SJCRH30 (cell line): ENCODE data around the gene PPP2R5C. TPM values are rescaled to one million over a fixed set of nuclear protein-coding genes. Genes with fewer than 3 reads are reported as not detected.
"Not testable (repeated sequence)": the region's sequence is repeated elsewhere in the genome, so short reads cannot be mapped to it uniquely, and the experiment has no call there.

Experiments used
- DNase-seq, 2 experiments: peaks; one replicate each; pipeline ENCODE4 v3.0.0-alpha.2; 2015 to 2020
- H3K27ac ChIP-seq: fragments of 250-450 bp; sonication (Bioruptor Pico); 2 replicates; pipeline ENCODE4 v1.5.1; 2020; ENCODE audit warnings: mild to moderate bottlenecking, moderate library complexity
- H3K27me3 ChIP-seq: fragments of 250-450 bp; sonication (Bioruptor Pico); 2 replicates; pipeline ENCODE4 v1.5.1; 2020; ENCODE audit warnings: mild to moderate bottlenecking, moderate library complexity
- H3K36me3 ChIP-seq: fragments of 250-450 bp; sonication (Bioruptor Pico); 2 replicates; pipeline ENCODE4 v1.5.1; 2020; ENCODE audit warnings: mild to moderate bottlenecking, moderate library complexity
- H3K4me1 ChIP-seq: fragments of 250-450 bp; sonication (Bioruptor Pico); 2 replicates; pipeline ENCODE4 v1.5.1; 2020; ENCODE audit warnings: mild to moderate bottlenecking, moderate library complexity
- H3K4me3 ChIP-seq: fragments of 250-450 bp; sonication (Bioruptor Pico); 2 replicates; pipeline ENCODE4 v1.5.1; 2020; ENCODE audit warnings: mild to moderate bottlenecking, moderate library complexity
- H3K9me3 ChIP-seq: fragments of 250-450 bp; sonication (Bioruptor Pico); replicated peaks from 2 replicates; pipeline ENCODE4 v1.5.1; 2020; ENCODE audit warnings: mild to moderate bottlenecking, moderate library complexity
- total RNA-seq: library from RNA; depleted of rRNA; stranded (reverse); fragments of >200 nt; shearing (Covaris generic); gene quantifications from 2 replicates; pipeline ENCODE4 v1.2.3, GENCODE V29; 2014

PPP2R5C gene
- total RNA-seq, 1 experiment from 2014 or later: 161 TPM

DNA sequence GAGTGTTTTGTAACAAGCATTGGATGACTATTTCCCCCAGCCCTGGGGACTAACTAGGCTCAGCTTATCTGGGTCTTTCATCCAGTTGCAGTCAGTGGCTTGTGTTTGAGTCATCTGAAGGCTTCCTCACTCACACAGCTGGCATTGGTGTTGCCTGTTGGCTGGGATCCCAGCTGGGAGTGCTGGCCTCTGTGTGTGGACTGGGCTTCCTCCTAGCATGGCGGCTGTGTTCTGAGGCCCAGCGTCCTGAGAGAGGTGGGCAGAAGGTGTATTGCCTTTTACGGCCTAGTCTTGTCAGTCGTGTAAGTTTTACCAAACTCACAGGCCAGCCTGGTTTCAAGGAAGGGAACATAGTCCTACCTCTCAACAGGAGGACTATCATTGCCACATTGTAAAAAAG is 28.3 kb upstream of the PPP2R5C start:
- H3K4me3 ChIP-seq: no peak overlapping the region
- no peak for DNase-seq
- no peak overlapping the region for H3K27ac ChIP-seq
- peaks cover 3% of the 10 kb centered on the region; the same call in 1 of the 2 replicates for H3K4me1 ChIP-seq
- no peaks in the 10 kb centered on the region for H3K36me3 ChIP-seq
- no peaks in the 10 kb centered on the region for H3K9me3 ChIP-seq
- H3K27me3 ChIP-seq: no peaks in the 10 kb centered on the region; the same call in 1 of the 2 replicates

DNA sequence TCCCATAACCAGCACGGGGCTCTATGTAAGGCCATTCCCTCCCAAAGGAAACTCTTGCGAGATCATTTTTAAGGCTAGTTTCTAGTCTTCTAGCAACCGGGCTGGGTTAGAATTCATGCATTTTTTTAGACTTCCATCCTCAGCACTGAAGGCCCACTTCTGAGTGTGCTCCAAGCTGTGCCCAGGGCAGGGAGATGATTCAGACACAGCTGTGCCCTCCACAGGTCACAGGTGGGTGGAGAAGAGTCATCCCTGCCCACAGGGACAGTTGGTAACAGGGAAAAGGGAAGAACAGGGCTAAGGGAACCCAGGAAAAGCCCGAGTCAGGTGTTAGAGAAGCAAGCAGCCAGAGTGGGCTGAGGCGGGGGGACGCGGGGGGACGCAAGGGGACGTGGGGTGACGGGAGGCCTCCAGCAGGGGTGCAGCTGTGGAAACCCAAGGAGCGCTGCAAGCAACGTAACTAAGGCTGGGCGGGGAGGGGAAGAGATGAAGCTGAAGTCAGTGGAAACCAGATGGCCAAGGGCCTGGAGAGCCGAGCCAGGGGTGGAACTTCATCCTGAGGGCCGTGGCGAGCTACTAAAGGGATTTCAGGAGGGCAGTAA is 27.2 kb upstream of the PPP2R5C start:
- no peak overlapping the region for H3K27ac ChIP-seq
- H3K4me1 ChIP-seq: peaks cover 3% of the 10 kb centered on the region; the same call in 1 of the 2 replicates
- H3K4me3 ChIP-seq: no peak overlapping the region
- H3K36me3 ChIP-seq: no peaks in the 10 kb centered on the region
- no peak for DNase-seq
- no peaks in the 10 kb centered on the region for H3K9me3 ChIP-seq
- H3K27me3 ChIP-seq: no peaks in the 10 kb centered on the region; the same call in 1 of the 2 replicates

DNA sequence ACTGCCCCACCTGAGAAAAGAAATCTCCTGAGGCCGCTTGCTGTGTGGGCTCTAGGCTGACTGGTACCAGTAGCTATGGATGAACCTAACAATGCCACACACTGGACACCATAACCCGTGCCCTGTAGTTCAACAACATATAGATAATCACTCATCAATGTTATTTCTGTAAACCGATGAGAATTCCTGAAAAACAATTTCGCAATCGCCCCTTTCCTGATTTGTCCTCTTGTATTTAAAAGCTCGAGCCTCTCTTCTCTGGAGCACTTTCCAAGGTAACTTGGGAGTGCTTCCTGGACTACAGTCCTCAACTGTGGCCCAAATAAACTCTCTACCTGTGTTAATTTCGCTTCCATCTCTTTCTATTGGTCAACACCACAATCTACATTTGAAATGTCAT is 26.1 kb upstream of the PPP2R5C start:
- no peak overlapping the region for H3K27ac ChIP-seq
- H3K27me3 ChIP-seq: no peaks in the 10 kb centered on the region; the same call in 1 of the 2 replicates
- no peak overlapping the region for H3K4me3 ChIP-seq
- peaks cover 3% of the 10 kb centered on the region; the same call in 1 of the 2 replicates for H3K4me1 ChIP-seq
- DNase-seq: no peak
- no peaks in the 10 kb centered on the region for H3K9me3 ChIP-seq
- no peaks in the 10 kb centered on the region for H3K36me3 ChIP-seq

DNA sequence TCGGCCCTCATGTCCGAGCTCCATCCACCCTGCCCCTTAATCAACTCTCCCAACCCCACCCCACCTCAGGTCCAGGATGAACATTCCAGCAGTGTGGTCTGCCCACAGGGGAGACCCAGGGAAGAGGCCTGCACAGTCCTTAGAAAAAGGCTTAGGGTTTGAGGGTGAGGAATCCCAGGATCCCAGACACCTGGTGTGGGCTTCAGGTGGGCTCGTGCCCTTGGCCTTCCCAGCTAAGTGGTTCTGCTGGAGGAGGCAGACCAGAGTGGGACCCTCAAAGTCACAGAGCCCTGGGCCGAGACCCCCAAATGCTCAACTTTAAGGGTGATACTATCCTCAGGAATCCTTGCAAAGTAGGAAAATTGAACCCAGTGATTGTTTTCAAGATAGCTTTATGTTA is 25.4 kb upstream of the PPP2R5C start:
- H3K4me1 ChIP-seq: peaks cover 3% of the 10 kb centered on the region; the same call in 1 of the 2 replicates
- H3K36me3 ChIP-seq: no peaks in the 10 kb centered on the region
- H3K4me3 ChIP-seq: no peak overlapping the region
- no peaks in the 10 kb centered on the region for H3K9me3 ChIP-seq
- H3K27me3 ChIP-seq: no peaks in the 10 kb centered on the region; the same call in 1 of the 2 replicates
- no peak for DNase-seq
- H3K27ac ChIP-seq: no peak overlapping the region

DNA sequence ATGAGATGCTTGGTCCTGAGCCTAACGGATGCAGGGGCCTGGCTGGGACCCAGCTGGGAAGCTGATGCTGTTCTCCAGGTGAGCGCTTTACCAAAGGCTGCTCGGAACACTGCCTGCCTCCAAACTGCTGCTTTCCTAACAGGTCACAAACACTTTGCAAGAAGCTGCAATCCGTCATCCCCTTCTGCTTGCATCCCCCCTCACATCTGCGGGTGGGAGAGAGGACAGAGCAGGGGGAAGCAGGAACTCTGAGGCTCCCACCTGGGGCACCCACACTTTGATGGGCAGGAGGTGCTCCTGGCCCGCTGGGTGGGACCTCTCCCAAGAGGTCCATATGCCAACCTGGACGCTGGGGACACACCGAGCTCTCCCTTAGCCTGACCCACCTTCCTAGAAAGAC is 24.9 kb upstream of the PPP2R5C start:
- H3K4me3 ChIP-seq: no peak overlapping the region
- no peaks in the 10 kb centered on the region; the same call in 1 of the 2 replicates for H3K27me3 ChIP-seq
- no peak overlapping the region for H3K27ac ChIP-seq
- no peak for DNase-seq
- H3K36me3 ChIP-seq: no peaks in the 10 kb centered on the region
- H3K9me3 ChIP-seq: no peaks in the 10 kb centered on the region
- no peaks in the 10 kb centered on the region for H3K4me1 ChIP-seq

DNA sequence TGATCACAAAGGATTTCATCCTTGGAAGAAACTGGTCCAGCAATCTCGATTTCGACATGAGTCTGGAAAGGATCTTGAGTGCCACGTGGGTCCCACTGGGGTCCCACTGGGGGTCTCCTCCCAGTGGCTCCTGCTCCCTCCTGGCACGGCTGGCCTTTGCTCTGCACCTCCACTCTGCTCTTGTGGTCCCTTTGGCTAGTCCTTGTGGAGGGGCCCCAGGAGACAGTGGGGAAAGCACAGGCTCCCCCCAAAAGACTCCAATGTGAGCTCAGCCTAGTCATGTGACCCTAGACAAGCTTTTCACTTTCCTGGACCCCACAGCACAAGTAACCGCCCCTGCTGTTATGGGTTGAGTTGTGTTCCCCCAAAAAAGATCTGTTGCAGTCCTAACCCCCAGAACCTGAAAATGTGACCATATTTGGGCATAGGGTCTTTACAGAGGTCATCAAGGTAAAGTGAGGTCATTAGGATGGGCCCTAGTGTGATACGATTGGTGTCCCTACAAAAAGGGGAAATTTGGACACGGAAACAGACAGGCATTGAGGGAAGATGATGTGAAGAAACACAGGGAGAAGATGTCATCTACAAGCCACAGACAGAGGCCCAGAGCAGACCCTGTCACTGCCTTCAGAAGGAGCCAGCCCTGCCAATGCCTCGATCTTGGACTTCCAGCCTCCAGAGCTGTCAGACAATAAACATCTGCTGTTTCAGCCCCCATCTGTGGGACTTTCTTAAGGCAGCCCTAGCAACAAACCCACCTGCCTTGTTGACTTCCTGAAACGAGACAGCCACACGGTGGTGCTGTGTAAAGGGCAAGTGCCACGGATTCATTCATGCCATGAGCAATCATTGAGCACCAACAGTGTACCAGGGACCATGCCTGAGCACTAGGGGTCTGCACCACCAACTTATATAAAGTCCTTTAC is 23.8 kb upstream of the PPP2R5C start:
- no peak overlapping the region for H3K27ac ChIP-seq
- no peak for DNase-seq
- no peaks in the 10 kb centered on the region for H3K27me3 ChIP-seq
- no peaks in the 10 kb centered on the region for H3K4me1 ChIP-seq
- no peaks in the 10 kb centered on the region for H3K9me3 ChIP-seq
- no peak overlapping the region for H3K4me3 ChIP-seq
- H3K36me3 ChIP-seq: no peaks in the 10 kb centered on the region

DNA sequence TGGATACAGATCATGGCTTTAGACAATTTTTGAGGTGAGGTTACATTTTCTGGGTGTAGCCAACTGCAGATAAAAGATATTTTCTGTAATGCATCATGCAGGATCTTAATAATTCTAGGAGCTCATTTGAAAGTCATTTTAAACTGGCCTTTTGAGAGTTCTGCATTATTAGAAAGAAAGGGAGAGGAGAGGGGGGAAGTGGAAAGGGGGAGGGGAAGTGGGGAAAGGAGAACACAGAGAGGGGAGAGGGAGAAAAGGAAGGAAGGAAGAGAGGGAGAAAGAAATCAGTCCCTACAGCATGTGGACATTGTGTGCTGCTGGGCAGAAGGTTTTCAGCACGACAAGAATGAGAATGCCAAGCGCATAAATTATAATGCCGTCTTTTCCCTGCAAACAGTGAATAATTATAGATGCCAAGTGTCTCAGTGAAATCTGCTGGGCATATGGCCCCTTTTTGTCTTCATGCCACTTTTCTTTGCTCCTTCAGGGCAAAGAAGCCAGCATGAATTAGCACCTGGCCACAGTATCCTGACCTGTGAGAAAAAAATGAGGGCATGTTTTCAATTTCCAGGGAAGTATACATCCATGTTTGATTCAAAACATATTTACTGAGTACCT is 22.7 kb upstream of the PPP2R5C start:
- Histone ChIP-seq H3K27ac (no peak overlapping the region), H3K9me3 (no peaks in the 10 kb centered on the region)

DNA sequence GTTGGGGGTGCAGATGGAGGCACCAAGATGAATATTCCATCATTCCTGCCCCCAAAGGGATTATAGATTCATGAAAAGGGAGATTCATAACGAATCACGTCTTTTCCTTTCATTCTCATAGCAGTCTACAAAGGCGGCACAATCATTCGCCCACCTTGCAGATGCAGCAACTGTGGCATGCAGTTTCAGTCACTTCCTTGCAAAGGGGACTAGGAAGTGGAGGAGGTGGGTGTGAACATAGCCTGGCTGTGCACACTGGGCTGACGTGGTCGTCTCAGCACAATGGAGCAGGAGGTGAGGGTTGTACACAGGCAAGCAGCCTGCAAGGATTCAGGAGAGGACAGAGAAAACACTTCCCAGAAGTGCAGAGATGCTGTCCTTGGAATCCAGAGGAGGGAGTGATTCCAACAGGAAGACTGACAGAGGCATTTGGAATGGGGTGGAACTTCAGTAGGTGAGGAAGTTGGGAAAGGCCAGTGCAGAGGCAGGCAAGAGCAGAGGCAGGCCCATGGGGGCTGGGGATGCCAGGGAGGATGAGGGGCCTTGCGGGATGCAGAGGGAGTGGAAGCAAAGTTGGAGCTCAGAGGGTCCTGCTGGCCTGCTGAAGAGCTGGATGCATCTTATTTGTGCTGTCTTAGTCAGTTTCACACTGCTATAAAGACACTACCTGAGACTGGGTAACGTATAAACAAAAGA is 21.9 kb upstream of the PPP2R5C start:
- Histone ChIP-seq H3K4me3 (no peak overlapping the region), H3K36me3 (no peaks in the 10 kb centered on the region), H3K27me3 (no peaks in the 10 kb centered on the region), H3K9me3 (peaks cover 4% of the 10 kb centered on the region), H3K27ac (no peak overlapping the region), H3K4me1 (no peaks in the 10 kb centered on the region)
- no peak for DNase-seq

More for the DNA sequence above, 22.7 kb upstream of the PPP2R5C start:
- no peak for DNase-seq
- Histone ChIP-seq H3K4me3 (no peak overlapping the region), H3K36me3 (no peaks in the 10 kb centered on the region), H3K4me1 (no peaks in the 10 kb centered on the region), H3K27me3 (no peaks in the 10 kb centered on the region)

DNA sequence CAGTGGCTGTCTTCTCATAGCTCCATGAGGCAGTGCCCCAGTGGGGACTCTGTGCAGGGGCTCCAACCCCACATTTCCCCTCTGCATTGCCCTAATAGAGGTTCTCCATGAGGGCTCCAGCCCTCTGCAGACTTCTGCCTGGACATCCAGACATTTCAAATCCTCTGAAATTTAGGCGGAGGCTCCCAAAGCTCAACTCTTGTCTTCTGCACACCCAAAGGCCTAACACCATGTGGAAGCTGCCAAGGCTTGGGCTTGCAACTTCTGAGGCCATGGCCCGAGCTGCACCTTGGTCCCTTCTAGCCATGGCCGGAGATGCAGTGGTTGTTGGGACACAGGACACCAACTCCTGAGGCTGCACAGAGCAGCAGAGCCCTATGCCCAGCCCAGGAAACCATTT is 20.5 kb upstream of the PPP2R5C start:
- Histone ChIP-seq H3K27ac (no peak overlapping the region), H3K4me3 (no peak overlapping the region), H3K9me3 (peaks cover 6% of the 10 kb centered on the region), H3K4me1 (no peaks in the 10 kb centered on the region), H3K36me3 (no peaks in the 10 kb centered on the region), H3K27me3 (no peaks in the 10 kb centered on the region)
- no peak for DNase-seq

DNA sequence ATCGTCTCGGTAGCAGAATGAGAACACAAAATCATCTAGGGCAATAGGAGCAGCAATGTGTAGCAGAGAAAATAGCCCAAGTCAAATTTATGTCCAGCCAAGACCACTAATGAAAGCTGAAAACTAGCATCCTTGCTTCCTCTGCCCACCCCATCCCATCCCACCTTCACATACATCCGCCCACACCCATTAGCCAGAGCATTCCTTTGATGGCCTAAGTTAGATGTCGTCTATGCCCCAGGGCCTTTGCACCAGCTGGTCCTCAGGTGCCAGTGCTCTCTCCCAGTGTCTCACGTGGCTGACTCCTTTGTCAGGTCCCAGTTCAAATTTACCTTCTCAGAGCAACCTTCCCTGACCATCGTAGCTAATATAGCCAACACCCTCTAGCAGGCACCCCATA is 17.8 kb upstream of the PPP2R5C start:
- DNase-seq: no peak
- no peaks in the 10 kb centered on the region for H3K4me1 ChIP-seq

DNA sequence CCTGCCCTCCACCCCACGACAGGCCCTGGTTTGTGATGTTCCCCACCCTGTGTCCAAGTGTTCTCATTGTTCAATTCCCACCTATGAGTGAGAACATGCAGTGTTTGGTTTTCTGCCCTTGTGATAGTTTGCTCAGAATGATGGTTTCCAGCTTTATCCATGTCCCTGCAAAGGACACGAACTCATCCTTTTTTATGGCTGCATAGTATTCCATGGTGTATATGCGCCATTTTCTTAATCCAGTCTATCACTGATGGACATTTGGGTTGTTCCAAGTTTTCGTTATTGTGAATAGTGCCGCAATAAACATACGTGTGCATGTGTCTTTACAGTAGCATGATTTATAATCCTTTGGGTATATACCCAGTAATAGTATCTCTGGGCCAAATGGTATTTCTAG is 17.1 kb upstream of the PPP2R5C start:
- not testable (repeated sequence) for H3K4me3 ChIP-seq, H3K27me3 ChIP-seq, H3K27ac ChIP-seq, DNase-seq, H3K36me3 ChIP-seq, H3K4me1 ChIP-seq, H3K9me3 ChIP-seq

More for the DNA sequence above, 17.8 kb upstream of the PPP2R5C start:
- Histone ChIP-seq H3K36me3 (no peaks in the 10 kb centered on the region), H3K27ac (no peak overlapping the region), H3K4me3 (no peak overlapping the region), H3K27me3 (no peaks in the 10 kb centered on the region), H3K9me3 (peaks cover 6% of the 10 kb centered on the region)

DNA sequence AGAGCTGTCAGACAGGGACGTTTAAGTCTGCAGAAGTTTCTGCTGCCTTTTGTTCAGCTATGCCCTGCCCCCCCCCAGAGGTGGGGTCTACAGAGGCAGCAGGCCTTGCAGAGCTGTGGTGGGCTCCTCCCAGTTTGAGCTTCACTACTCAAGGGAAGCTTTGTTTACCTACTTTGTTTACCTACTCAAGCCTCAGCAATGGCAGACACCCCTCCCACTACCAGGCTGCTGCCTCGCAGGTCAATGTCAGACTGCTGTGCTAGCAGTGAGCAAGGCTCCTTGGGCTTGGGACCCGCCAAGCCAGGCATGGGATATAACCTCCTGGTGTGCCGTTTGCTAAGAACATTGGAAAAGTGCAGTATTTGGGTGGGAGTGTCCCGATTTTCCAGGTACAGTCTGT is 11.8 kb upstream of the PPP2R5C start:
- DNase-seq, H3K4me1 ChIP-seq, H3K9me3 ChIP-seq, H3K27me3 ChIP-seq, H3K27ac ChIP-seq, H3K4me3 ChIP-seq, H3K36me3 ChIP-seq: not testable (repeated sequence)

DNA sequence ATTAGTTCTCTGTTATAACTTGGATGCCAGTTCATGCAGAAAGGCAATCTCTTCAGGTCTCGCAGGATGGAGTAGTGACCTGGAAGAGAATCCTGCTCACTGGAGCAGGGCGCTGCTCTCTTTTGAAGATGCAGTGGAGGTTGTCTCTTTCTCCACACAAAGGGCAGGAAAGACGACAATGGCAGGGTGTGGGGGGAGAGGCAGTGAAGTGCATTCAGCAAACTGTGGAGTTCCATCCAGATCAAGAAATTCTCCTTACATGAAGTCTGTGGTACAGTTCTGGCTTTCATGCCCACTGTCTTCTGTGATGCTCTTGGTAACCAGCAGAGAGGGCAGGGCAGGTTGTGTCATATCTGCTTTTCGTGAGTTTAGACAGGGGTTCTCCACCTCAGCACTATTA is 6.6 kb upstream of the PPP2R5C start:
- Histone ChIP-seq H3K4me3 (no peak overlapping the region), H3K27me3 (no peaks in the 10 kb centered on the region), H3K4me1 (peaks cover 1% of the 10 kb centered on the region), H3K27ac (no peak overlapping the region), H3K9me3 (no peaks in the 10 kb centered on the region), H3K36me3 (no peaks in the 10 kb centered on the region)
- DNase-seq: no peak

DNA sequence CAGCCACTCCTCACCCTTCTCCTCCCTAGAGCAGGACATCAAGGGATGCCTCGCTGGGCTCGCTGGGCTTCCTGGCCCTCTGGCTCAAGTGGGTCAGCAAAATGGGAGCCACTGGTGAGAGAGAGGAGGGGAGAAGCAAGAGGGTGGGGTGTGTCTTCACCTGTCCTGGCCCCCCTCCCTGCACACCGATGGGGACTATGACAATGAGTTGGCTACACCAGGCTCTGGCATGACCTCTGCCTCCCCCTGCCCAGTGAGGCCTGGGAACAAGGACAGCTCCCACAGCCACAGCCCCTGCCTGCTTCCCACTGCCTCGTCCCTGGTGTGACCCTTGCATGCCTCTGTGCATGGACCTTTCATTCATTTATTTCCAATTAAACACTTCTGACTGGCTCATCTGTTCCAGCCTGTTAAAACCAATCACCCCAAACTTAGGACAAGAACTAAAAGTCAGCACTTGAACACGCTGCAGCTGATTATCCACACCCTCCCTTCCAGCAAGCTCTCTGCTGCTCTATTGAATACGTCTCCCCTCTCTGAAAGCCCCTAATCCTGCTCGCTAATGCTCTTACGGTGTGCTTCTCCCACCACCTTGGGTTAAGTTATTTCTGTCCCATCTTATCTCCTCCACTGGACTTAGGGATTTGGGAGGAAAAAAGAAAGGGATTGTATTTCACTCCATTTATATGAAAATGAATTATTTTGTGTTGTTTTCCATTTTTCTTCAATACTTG is 5.8 kb upstream of the PPP2R5C start:
- Histone ChIP-seq H3K27ac (no peak overlapping the region), H3K4me1 (peaks cover 5% of the 10 kb centered on the region), H3K27me3 (no peaks in the 10 kb centered on the region), H3K4me3 (no peak overlapping the region), H3K9me3 (no peaks in the 10 kb centered on the region), H3K36me3 (no peaks in the 10 kb centered on the region)
- DNase-seq: no peak
